Loucy (cell line): ENCODE measurements around the gene PCDHA9.
"Not testable (repeated sequence)": the region's sequence is repeated elsewhere in the genome, so short reads cannot be mapped to it uniquely, and the experiment has no call there.

Experiments
- H2AFZ ChIP-seq: fragments of 200-600 bp; sonication (generic); 2 replicates; pipeline ENCODE4 v1.6.0; 2016; ENCODE audit warnings: antibody characterized with exemption, mild to moderate bottlenecking, low read length, moderate library complexity
- H3F3A ChIP-seq: fragments of 200-600 bp; 2 replicates; pipeline ENCODE4 v1.6.0; 2016; ENCODE audit warnings: antibody characterized with exemption, low read depth, mild to moderate bottlenecking
- H3K27me3 ChIP-seq: fragments of 200-600 bp; sonication (generic); 2 replicates; pipeline ENCODE4 v1.6.1; 2014; ENCODE audit warnings: low read length, mild to moderate bottlenecking; ENCODE audit not compliant: insufficient read depth, poor library complexity, severe bottlenecking
- H3K36me3 ChIP-seq: fragments of 200-600 bp; sonication (generic); 2 replicates; pipeline ENCODE4 v1.6.1; 2016; ENCODE audit warnings: low read length; ENCODE audit not compliant: insufficient read depth
- H3K4me1 ChIP-seq: fragments of 200-600 bp; sonication (generic); 2 replicates; pipeline ENCODE4 v1.5.1; 2014; ENCODE audit warnings: low read length, mild to moderate bottlenecking; ENCODE audit not compliant: insufficient read depth, poor library complexity, severe bottlenecking
- H3K4me2 ChIP-seq: fragments of 200-600 bp; sonication (generic); 2 replicates; pipeline ENCODE4 v1.6.0; 2014; ENCODE audit warnings: antibody characterized with exemption, low read length, low read depth, mild to moderate bottlenecking; ENCODE audit not compliant: poor library complexity, severe bottlenecking
- H3K4me3 ChIP-seq: fragments of 200-600 bp; sonication (generic); 2 replicates; pipeline ENCODE4 v1.5.1; 2014; ENCODE audit warnings: low read length, mild to moderate bottlenecking, mixed read lengths; ENCODE audit not compliant: poor library complexity, severe bottlenecking
- H3K79me2 ChIP-seq: fragments of 200-600 bp; sonication (generic); 2 replicates; pipeline ENCODE4 v1.6.1; 2014; ENCODE audit warnings: low read length; ENCODE audit not compliant: insufficient read depth
- H3K9ac ChIP-seq: fragments of 200-600 bp; sonication (generic); 2 replicates; pipeline ENCODE4 v1.6.0; 2014; ENCODE audit warnings: mild to moderate bottlenecking, low read depth, low read length, moderate library complexity; ENCODE audit not compliant: poor library complexity, severe bottlenecking
- H3K9me2 ChIP-seq: fragments of 200-600 bp; sonication (generic); replicated peaks from 2 replicates; pipeline ENCODE4 v1.6.1; 2016; ENCODE audit warnings: low read depth, low read length, mixed read lengths
- H3K9me3 ChIP-seq: fragments of 200-600 bp; sonication (generic); 2 replicates; pipeline ENCODE4 v1.6.1; 2014; ENCODE audit warnings: mild to moderate bottlenecking, antibody characterized with exemption, low read length, low read depth; ENCODE audit not compliant: insufficient read depth
- H4K20me1 ChIP-seq: fragments of 200-600 bp; sonication (generic); 2 replicates; pipeline ENCODE4 v1.6.0; 2014; ENCODE audit warnings: antibody characterized with exemption, low read length, mild to moderate bottlenecking; ENCODE audit not compliant: insufficient read depth, poor library complexity, severe bottlenecking
- EZH2phosphoT487 ChIP-seq: fragments of 200-600 bp; IDR thresholded peaks from 2 replicates; pipeline ENCODE4 v1.6.1; 2018; ENCODE audit warnings: antibody characterized with exemption, mild to moderate bottlenecking, moderate library complexity, borderline replicate concordance
- TF ChIP-seq, protein P1 (sequence below): fragments of 200-600 bp; sonication (generic); conservative IDR thresholded peaks from 2 replicates; pipeline ENCODE4 v1.5.1; 2014; ENCODE audit warnings: mild to moderate bottlenecking, antibody characterized with exemption, low read length

PCDHA9 gene

DNA sequence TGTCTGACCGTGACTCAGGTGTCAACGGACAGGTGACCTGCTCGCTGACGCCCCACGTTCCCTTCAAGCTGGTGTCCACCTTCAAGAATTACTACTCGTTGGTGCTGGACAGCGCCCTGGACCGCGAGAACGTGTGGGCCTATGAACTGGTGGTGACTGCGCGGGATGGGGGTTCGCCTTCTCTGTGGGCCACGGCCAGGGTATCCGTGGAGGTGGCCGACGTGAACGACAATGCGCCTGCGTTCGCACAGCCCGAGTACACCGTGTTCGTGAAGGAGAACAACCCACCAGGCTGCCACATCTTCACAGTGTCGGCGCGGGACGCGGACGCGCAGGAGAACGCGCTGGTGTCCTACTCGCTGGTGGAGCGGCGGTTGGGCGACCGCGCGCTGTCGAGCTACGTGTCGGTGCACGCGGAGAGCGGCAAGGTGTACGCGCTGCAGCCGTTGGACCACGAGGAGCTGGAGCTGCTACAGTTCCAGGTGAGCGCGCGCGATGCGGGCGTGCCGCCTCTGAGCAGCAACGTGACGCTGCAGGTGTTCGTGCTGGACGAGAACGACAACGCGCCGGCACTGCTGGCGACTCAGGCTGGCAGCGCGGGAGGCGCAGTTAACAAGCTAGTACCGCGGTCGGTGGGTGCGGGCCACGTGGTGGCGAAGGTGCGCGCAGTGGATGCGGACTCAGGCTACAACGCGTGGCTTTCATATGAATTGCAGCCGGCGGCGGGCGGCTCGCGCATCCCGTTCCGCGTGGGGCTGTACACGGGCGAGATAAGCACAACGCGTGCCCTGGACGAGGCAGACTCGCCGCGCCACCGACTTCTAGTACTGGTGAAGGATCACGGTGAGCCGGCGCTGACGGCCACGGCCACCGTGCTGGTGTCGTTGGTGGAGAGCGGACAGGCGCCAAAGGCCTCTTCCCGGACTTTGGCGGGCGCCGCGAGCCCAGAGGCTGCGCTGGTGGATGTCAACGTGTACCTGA, 22.3 kb downstream of the PCDHA9 start:
- Histone ChIP-seq H3K4me1 (no peaks in the 10 kb centered on the region), H3K79me2 (no peaks in the 10 kb centered on the region), H3K4me2 (no peak overlapping the region), H3K27me3 (no peaks in the 10 kb centered on the region), H3K9me2 (no peaks in the 10 kb centered on the region), H3K4me3 (no peak overlapping the region), H3K9ac (no peak overlapping the region), H4K20me1 (no peaks in the 10 kb centered on the region), H3F3A (no peaks in the 10 kb centered on the region), H2AFZ (no peak overlapping the region), H3K36me3 (no peaks in the 10 kb centered on the region), H3K9me3 (no peaks in the 10 kb centered on the region)
- no peak for TF ChIP-seq EZH2phosphoT487
- TF ChIP-seq, protein P1, sequence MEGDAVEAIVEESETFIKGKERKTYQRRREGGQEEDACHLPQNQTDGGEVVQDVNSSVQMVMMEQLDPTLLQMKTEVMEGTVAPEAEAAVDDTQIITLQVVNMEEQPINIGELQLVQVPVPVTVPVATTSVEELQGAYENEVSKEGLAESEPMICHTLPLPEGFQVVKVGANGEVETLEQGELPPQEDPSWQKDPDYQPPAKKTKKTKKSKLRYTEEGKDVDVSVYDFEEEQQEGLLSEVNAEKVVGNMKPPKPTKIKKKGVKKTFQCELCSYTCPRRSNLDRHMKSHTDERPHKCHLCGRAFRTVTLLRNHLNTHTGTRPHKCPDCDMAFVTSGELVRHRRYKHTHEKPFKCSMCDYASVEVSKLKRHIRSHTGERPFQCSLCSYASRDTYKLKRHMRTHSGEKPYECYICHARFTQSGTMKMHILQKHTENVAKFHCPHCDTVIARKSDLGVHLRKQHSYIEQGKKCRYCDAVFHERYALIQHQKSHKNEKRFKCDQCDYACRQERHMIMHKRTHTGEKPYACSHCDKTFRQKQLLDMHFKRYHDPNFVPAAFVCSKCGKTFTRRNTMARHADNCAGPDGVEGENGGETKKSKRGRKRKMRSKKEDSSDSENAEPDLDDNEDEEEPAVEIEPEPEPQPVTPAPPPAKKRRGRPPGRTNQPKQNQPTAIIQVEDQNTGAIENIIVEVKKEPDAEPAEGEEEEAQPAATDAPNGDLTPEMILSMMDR, result no peak

DNA sequence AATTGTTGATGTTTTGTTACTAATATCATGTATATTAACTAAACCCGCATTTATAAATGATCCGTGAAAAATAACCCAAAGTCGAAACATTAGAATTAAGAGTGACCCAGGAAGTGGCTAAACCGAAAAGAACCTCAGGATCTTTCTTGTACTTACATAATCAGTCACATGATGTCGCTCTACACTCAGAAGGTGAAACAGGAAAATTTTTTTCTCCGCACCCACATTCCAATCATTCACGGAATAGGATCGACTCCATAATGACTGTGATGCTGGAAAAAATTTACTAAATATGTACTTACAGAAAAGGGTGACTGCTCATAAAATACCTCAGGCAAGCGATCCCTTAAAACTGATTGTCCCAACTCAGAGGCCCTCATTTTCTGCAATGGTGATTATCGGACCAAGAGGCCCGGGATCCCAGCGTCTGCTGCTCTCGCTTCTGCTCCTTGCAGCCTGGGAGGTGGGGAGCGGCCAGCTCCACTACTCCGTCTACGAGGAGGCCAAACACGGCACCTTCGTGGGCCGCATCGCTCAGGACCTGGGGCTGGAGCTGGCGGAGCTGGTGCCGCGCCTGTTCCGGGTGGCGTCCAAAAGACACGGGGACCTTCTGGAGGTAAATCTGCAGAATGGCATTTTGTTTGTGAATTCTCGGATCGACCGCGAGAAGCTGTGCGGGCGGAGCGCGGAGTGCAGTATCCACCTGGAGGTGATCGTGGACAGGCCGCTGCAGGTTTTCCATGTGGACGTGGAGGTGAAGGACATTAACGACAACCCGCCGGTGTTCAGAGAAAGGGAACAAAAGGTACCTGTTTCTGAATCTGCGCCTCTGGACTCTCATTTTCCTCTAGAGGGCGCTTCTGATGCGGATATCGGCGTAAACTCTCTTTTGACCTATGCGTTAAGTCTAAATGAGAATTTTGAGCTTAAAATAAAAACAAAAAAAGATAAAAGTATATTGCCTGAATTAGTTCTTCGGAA, 27.2 kb downstream of the PCDHA9 start, which contains the start of gene PCDHA12:
PCDHA12 (plus strand) TSS at position 224 of the 981 bp plus-strand sequence; CDS start at position 389, 165 bp downstream.
- H3K4me1 ChIP-seq, result no peaks in the 10 kb centered on the region
- H3K4me3 ChIP-seq, result no peak within 1 kb of the TSS
- H4K20me1 ChIP-seq, result no peaks in the 10 kb centered on the region
- no peak within 1 kb of the TSS for H3K9ac ChIP-seq
- H3K4me2 ChIP-seq, result no peak within 1 kb of the TSS
- H3K27me3 ChIP-seq, result no peaks in the 10 kb centered on the region
- H3K9me2 ChIP-seq, result no peaks in the 10 kb centered on the region
- no peaks in the 10 kb centered on the region for H3K36me3 ChIP-seq
- no peaks in the 10 kb centered on the region for H3F3A ChIP-seq
- TF ChIP-seq, protein P1, result 0 out of 2 replicates have a peak, but pooled peaks have one; percentile 10
- TF ChIP-seq EZH2phosphoT487, result no peak
- peaks cover 4% of the 10 kb centered on the region; the same call in 1 of the 2 replicates for H3K9me3 ChIP-seq
- no peak within 1 kb of the TSS for H2AFZ ChIP-seq
- no peaks in the 10 kb centered on the region for H3K79me2 ChIP-seq

DNA sequence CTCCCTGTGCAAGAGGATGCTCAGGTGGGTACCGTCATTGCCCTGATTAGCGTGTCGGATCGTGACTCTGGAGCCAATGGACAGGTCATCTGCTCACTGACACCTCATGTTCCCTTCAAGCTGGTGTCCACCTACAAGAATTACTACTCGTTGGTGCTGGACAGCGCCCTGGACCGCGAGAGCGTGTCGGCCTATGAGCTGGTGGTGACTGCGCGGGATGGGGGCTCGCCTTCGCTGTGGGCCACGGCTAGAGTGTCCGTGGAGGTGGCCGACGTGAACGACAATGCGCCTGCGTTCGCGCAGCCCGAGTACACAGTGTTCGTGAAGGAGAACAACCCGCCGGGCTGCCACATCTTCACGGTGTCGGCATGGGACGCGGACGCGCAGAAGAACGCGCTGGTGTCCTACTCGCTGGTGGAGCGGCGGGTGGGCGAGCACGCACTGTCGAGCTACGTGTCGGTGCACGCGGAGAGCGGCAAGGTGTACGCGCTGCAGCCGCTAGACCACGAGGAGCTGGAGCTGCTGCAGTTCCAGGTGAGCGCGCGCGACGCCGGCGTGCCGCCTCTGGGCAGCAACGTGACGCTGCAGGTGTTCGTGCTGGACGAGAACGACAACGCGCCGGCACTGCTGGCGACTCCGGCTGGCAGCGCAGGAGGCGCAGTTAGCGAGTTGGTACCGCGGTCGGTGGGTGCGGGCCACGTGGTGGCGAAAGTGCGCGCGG, 28.5 kb downstream of the PCDHA9 start:
- not testable (repeated sequence) for H3K4me2 ChIP-seq, H3K79me2 ChIP-seq, H3K36me3 ChIP-seq, H3K4me3 ChIP-seq, H3K9ac ChIP-seq, H4K20me1 ChIP-seq, H3K27me3 ChIP-seq, H3K9me3 ChIP-seq, H3K4me1 ChIP-seq, H3K9me2 ChIP-seq, H3F3A ChIP-seq, H2AFZ ChIP-seq
